Stimulated activated CD4-positive, alpha-beta T cell treated with anti-CD3 and anti-CD28 coated beads, Interleukin-1b, Interleukin-23, amount 100 ng/mL, for 48 hours (primary cell): ENCODE data around the gene MRPL58.
"Not testable (repeated sequence)": the region's sequence is repeated elsewhere in the genome, so short reads cannot be mapped to it uniquely, and the experiment has no call there.

Experiments used
- DNase-seq: peaks from one replicate; pipeline ENCODE4 v3.0.0-alpha.2; 2020

MRPL58 gene

DNA sequence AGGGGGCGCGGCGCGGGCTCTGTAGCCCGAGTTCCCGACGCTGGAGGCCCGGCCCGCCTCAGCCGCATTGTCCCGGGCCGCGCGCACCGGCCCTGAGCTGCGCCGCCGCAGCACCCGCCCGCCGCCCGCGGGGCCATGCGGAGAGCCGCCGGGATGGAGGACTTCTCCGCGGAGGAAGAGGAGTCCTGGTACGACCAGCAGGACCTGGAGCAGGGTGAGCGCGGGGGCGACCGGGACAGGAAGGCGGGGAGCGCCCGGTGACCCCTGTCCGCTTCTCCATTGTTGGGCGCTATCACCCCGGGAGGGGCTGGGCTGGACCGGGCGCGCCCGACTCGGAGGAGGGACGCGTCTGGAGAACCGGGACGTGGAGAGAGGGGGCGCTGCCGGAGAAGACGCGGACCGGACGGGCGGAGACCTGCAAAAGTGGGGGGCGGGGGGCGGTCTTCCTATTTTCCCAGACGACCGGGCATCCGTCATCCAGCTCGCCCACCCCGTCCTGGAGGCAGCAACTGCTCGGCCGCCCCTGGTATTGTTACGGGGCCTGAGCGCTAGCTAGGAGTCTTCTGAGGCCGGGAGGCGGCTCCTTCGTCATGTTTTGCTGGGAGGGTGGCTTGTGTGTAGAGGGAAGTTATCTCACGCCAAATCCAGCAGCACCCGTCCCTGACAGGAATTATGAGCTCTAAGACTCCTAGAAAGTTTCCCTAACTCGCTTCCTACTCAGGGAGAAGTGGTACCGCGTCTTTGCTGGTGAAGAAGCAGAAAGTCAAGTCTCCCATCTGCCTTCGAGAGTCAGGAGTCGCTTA lies 24.4 kb upstream of the MRPL58 start:
- DNase-seq, result no peak

- no peak for DNase-seq
These were observed 21.8 kb upstream of the MRPL58 start for GRCh38 chr17:74990581-74991105.

GRCh38 chr17:74992223-74992622 lies 20.2 kb upstream of the MRPL58 start:
- DNase-seq, result no peak

GRCh38 chr17:74994440-74994839 lies 18.0 kb upstream of the MRPL58 start:
- no peak for DNase-seq

GRCh38 chr17:74995847-74996246 lies 16.6 kb upstream of the MRPL58 start:
- no peak for DNase-seq

DNA sequence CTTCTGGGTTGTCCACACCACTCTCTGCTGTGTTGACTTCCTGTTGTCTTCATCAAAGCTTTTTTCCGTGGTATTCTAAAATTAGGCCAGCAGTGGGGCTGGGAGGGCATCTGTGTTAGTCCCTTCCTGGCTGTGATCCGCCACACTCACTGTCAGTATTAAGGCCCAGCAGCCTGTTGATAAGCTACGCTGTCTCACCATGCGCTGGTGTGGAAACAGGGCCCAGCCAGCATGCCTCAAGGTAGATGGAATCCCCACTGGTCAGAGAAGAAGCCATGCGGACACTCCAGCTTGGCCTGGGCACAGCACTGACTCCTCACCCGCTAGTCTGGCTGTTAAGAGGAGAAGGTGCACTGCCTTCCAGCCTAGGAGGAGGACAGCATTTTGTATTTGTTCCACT lies 13.7 kb upstream of the MRPL58 start:
- no peak for DNase-seq

GRCh38 chr17:74999523-74999922 lies 12.9 kb upstream of the MRPL58 start:
- no peak for DNase-seq

- no peak for DNase-seq
These were observed 10.3 kb upstream of the MRPL58 start for GRCh38 chr17:75001915-75002843.

GRCh38 chr17:75003070-75003956 lies 9.2 kb upstream of the MRPL58 start:
- DNase-seq, result no peak

- no peak for DNase-seq
These were observed 8.5 kb upstream of the MRPL58 start for GRCh38 chr17:75003957-75004355.

GRCh38 chr17:75004371-75004770 lies 8.1 kb upstream of the MRPL58 start:
- DNase-seq, result no peak

- DNase-seq, result no peak
These were observed 7.2 kb upstream of the MRPL58 start for GRCh38 chr17:75005291-75005690.

- not testable (repeated sequence) for DNase-seq
These were observed 6.4 kb upstream of the MRPL58 start for GRCh38 chr17:75006084-75006483.

DNA sequence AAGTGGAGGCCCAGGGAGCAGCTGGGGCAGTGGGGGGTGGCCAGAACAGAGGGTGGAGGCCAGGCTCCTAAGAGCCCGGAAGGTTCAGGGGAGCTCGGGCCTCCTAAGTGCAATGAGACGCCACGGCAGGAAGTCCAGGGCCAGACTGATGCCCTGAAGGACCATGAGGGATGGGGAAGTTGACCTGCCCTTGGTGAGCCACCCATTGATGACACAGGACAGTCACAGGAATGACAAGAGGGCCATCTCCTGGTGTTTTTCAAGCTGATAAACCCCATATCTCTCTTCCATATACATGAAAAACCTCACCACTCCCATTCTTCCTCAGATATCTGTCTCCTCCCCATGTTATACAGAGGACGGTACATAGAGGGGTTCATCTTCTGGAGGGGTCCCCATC lies 5.8 kb upstream of the MRPL58 start:
- DNase-seq, result no peak

GRCh38 chr17:75008373-75008772 lies 4.1 kb upstream of the MRPL58 start:
- DNase-seq, result no peak

GRCh38 chr17:75009139-75009724 lies 3.2 kb upstream of the MRPL58 start:
- no peak for DNase-seq

DNA sequence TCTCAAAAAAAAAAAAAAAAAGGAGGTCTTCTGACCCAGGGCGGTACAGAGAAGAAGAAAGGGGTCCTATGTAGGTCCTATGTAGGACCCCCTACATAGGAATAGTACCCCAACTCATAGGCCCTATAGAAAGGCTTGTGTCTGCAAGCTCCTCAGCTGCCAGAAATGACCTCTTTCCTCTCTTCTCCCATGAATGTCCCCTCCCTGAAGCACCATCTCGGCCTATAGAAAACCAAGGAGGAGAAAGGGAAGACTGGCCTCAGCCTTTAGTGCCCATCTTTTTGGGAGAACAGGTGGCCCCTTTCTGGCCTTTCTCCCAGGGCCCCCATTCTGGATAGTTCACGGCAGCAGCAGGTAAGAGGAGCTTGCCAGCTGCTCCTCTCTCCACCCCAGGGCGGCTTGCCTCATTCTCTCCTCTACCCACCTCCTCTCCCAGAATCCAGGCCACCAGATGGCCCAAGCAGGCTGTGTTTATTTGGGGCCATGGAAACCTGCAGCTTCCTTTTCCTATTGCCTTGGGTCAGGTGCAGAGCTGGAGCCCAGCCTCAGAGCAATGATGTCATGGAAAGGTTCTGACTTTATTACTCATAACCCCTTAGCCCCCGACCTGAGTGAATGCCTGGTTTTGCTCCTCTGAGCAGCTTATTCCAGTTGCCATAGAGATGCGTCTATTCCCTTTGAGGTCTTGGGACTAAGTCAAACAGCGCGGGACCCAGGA lies 1.6 kb upstream of the MRPL58 start:
- DNase-seq, result peak; percentile 8

- DNase-seq, result no peak
These were observed 922 bp upstream of the MRPL58 start for GRCh38 chr17:75011401-75012095.

GRCh38 chr17:75012096-75012345 lies 449 bp upstream of the MRPL58 start:
- no peak for DNase-seq

- no peak for DNase-seq
These were observed 656 bp downstream of the MRPL58 start for GRCh38 chr17:75013092-75013559.

- no peak for DNase-seq
These were observed 6.7 kb downstream of the MRPL58 start for GRCh38 chr17:75019146-75019545.
